Keratinocyte (primary cell): ENCODE measurements around the gene KIF17. TPM values are rescaled to one million over a fixed set of nuclear protein-coding genes. Genes with fewer than 3 reads are reported as not detected.

Experiments
- DNase-seq: peaks from one replicate; pipeline ENCODE4 v3.0.0-alpha.2; 2011; ENCODE audit warnings: low read depth, missing footprints, low spot score
- FAIRE-seq: peaks from 2 replicates; lab custom pipeline; 2011; peaks lifted over from hg19 to GRCh38; lab: Jason Lieb, UNC
- H2AFZ ChIP-seq: 2 replicates; pipeline ENCODE4 v1.6.0; 2012; ENCODE audit warnings: low read length, control low read depth, inconsistent platforms; ENCODE audit not compliant: control insufficient read depth
- H3K27ac ChIP-seq: 2 replicates; pipeline ENCODE4 v1.5.1; 2011; ENCODE audit warnings: low read length; ENCODE audit not compliant: control insufficient read depth, insufficient read depth
- H3K27me3 ChIP-seq: 3 replicates; pipeline ENCODE4 v1.6.0; 2011; ENCODE audit warnings: low read length; ENCODE audit not compliant: control insufficient read depth, insufficient read depth; ENCODE audit errors: extremely low read depth
- H3K36me3 ChIP-seq, 2 experiments: 2 replicates in 1 of 2; 3 replicates in 1 of 2; pipeline ENCODE4 v1.5.1; 2011; ENCODE audit warnings: low read length in 2 of 2, mild to moderate bottlenecking in 1 of 2; ENCODE audit not compliant: control insufficient read depth in 2 of 2, insufficient read depth in 2 of 2; ENCODE audit errors: extremely low read depth in 1 of 2
- H3K4me1 ChIP-seq: 3 replicates; pipeline ENCODE4 v1.5.1; 2011; ENCODE audit warnings: low read length; ENCODE audit not compliant: control insufficient read depth, insufficient read depth; ENCODE audit errors: extremely low read depth
- H3K4me2 ChIP-seq: 3 replicates; pipeline ENCODE4 v1.6.0; 2011; ENCODE audit warnings: low read depth, low read length; ENCODE audit not compliant: control insufficient read depth, insufficient read depth; ENCODE audit errors: extremely low read depth
- H3K4me3 ChIP-seq, 3 experiments: fragments of 200-600 bp in 1 of 3; sonication (generic) in 1 of 3; 2 replicates in 2 of 3; 3 replicates in 1 of 3; pipeline ENCODE4 v1.5.1; 2011 to 2016; ENCODE audit warnings: low read length in 3 of 3, mild to moderate bottlenecking in 3 of 3, control low read depth in 2 of 3, inconsistent platforms in 1 of 3, low read depth in 1 of 3, mixed read lengths in 1 of 3, mixed run types in 1 of 3, moderate library complexity in 1 of 3; ENCODE audit not compliant: control insufficient read depth in 2 of 3, insufficient read depth in 2 of 3; ENCODE audit errors: extremely low read depth in 1 of 3
- H3K79me2 ChIP-seq: 2 replicates; pipeline ENCODE4 v1.6.0; 2012; ENCODE audit warnings: low read length; ENCODE audit not compliant: control insufficient read depth, insufficient read depth
- H3K9ac ChIP-seq: 3 replicates; pipeline ENCODE4 v1.6.0; 2011; ENCODE audit warnings: low read length; ENCODE audit not compliant: control insufficient read depth, insufficient read depth; ENCODE audit errors: extremely low read depth
- H3K9me1 ChIP-seq: 3 replicates; pipeline ENCODE4 v1.6.0; 2011; ENCODE audit warnings: low read length; ENCODE audit not compliant: control insufficient read depth, insufficient read depth; ENCODE audit errors: extremely low read depth
- H3K9me3 ChIP-seq: 2 replicates; pipeline ENCODE4 v1.5.1; 2012; ENCODE audit warnings: low read depth, low read length; ENCODE audit not compliant: control insufficient read depth
- H4K20me1 ChIP-seq: 3 replicates; pipeline ENCODE4 v1.6.0; 2011; ENCODE audit warnings: low read length; ENCODE audit not compliant: control insufficient read depth, insufficient read depth; ENCODE audit errors: extremely low read depth
- EZH2 ChIP-seq: IDR thresholded peaks from one replicate; pipeline ENCODE4 v1.6.1; 2012; ENCODE audit warnings: inconsistent platforms, mild to moderate bottlenecking, low read length, moderate library complexity
- dilution Hi-C: fragments of 300-500 bp; cut with MboI; formaldehyde crosslinking; loops from one replicate; pipeline ENCODE4 v1.7.0; 2020; ENCODE audit warnings: low sequenced_read_pairs; ENCODE audit not compliant: extremely low pct_ligation_motif_present
- polyA plus RNA-seq, 5 experiments: library from polyadenylated mRNA; depleted of rRNA in 3 of 5; stranded (reverse) in 3 of 5; stranded (forward) in 1 of 5; unstranded in 1 of 5; fragments of >200 nt; gene quantifications; 1 replicate in 1 of 5; 2 replicates in 3 of 5; 3 replicates in 1 of 5; pipeline versions ENCODE4 v1.2.1 to v1.2.3, GENCODE V29; 2011 to 2012; ENCODE audit warnings: missing spikeins in 2 of 5, low read depth in 1 of 5, low replicate concordance in 1 of 5
- TF ChIP-seq, protein P1 (sequence below), 3 experiments: IDR thresholded peaks in 1 of 3; conservative IDR thresholded peaks in 1 of 3; optimal IDR thresholded peaks in 1 of 3; 2 replicates in 2 of 3; 3 replicates in 1 of 3; pipeline versions ENCODE3 to v1.5.1; 2011; ENCODE audit warnings: low read length in 3 of 3, mild to moderate bottlenecking in 3 of 3, moderate library complexity in 2 of 3, control low read depth in 1 of 3, inconsistent platforms in 1 of 3; ENCODE audit not compliant: insufficient read depth in 2 of 3; ENCODE audit errors: extremely low read depth in 1 of 3

Gene KIF17
- polyA plus RNA-seq, 1 donor (not counting 4 experiments of a cell fraction or from before 2014, with no cell fraction given): 0.90 TPM

DNA sequence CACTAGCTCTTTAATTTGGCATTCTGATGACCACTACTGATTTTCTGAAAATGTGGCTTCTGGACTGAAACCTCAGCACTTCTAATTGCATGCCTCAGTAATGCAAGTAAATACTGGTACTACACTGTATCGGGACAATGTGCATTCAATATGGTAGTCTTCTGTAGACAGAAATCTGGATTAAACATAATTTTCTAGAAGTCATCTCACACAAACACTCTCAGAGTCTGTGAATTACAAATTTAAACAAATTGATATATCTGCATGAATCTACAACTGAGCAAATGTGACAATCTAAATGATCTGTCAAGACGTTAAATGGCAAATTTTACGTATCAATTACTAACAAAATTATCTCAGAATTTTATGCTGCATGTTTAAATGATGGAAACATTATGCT is 45.6 kb upstream of the KIF17 start:
- DNase-seq: no peak
- H3K36me3 ChIP-seq: peaks cover 17 to 40% of the 10 kb centered on the region in 2 experiments
- dilution Hi-C loops: no loop called here

DNA sequence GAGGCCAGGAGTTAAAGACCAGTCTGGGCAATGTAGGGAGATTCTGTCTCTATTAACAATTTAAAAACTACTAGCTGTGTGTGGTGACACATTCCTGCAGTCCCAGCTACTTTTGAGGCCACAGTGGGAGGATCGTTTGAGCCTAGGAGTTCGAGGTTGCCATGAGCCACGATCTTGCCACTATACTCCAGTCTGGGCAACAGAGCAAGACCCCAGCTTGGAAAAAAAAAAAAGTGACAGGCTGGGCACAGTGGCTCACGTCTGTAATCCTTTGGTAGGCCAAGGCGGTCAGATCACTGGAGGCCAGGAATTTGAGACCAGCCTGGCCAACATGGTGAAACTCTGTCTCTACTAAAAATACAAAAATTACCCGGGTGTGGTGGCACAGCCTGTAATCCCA is 42.5 kb upstream of the KIF17 start:
- no peak overlapping the region for H3K4me2 ChIP-seq
- TF ChIP-seq, protein P1, sequence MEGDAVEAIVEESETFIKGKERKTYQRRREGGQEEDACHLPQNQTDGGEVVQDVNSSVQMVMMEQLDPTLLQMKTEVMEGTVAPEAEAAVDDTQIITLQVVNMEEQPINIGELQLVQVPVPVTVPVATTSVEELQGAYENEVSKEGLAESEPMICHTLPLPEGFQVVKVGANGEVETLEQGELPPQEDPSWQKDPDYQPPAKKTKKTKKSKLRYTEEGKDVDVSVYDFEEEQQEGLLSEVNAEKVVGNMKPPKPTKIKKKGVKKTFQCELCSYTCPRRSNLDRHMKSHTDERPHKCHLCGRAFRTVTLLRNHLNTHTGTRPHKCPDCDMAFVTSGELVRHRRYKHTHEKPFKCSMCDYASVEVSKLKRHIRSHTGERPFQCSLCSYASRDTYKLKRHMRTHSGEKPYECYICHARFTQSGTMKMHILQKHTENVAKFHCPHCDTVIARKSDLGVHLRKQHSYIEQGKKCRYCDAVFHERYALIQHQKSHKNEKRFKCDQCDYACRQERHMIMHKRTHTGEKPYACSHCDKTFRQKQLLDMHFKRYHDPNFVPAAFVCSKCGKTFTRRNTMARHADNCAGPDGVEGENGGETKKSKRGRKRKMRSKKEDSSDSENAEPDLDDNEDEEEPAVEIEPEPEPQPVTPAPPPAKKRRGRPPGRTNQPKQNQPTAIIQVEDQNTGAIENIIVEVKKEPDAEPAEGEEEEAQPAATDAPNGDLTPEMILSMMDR (optimal IDR thresholded peaks at IDR 0.05 in 1 of 3, IDR thresholded peaks at IDR 0.05 in 1 of 3, conservative IDR thresholded peaks at IDR 0.05 in 1 of 3; ENCODE audit: extremely low read depth in 1 of 3, insufficient read depth in 2 of 3, low read length in 3 of 3): no peak
- no peak for TF ChIP-seq EZH2
- H3K9me3 ChIP-seq: no peaks in the 10 kb centered on the region
- no peak overlapping the region for H3K4me3 ChIP-seq
- H3K9ac ChIP-seq: no peak overlapping the region
- DNase-seq (no peak), FAIRE-seq (no peak)
- no peak overlapping the region for H2AFZ ChIP-seq
- H3K4me1 ChIP-seq: no peaks in the 10 kb centered on the region
- no peaks in the 10 kb centered on the region for H3K9me1 ChIP-seq
- peaks cover under 1% of the 10 kb centered on the region for H3K79me2 ChIP-seq
- dilution Hi-C loops: no loop called here
- H4K20me1 ChIP-seq: peaks cover 2% of the 10 kb centered on the region
- H3K27ac ChIP-seq: no peak overlapping the region
- H3K27me3 ChIP-seq: no peaks in the 10 kb centered on the region
- peaks cover 17 to 35% of the 10 kb centered on the region in 2 experiments for H3K36me3 ChIP-seq

More for the DNA sequence above, 45.6 kb upstream of the KIF17 start:
- H3K4me3 ChIP-seq: no peak overlapping the region
- H3K9ac ChIP-seq: no peak overlapping the region
- FAIRE-seq: no peak
- no peak overlapping the region for H3K4me2 ChIP-seq
- H3K27ac ChIP-seq: no peak overlapping the region
- H3K4me1 ChIP-seq: no peaks in the 10 kb centered on the region
- no peaks in the 10 kb centered on the region for H3K27me3 ChIP-seq
- no peaks in the 10 kb centered on the region for H3K9me1 ChIP-seq
- H3K9me3 ChIP-seq: no peaks in the 10 kb centered on the region
- peaks cover 2% of the 10 kb centered on the region for H4K20me1 ChIP-seq
- TF ChIP-seq, protein P1 (optimal IDR thresholded peaks at IDR 0.05 in 1 of 3, IDR thresholded peaks at IDR 0.05 in 1 of 3, conservative IDR thresholded peaks at IDR 0.05 in 1 of 3; ENCODE audit: extremely low read depth in 1 of 3, insufficient read depth in 2 of 3, low read length in 3 of 3): no peak
- no peak for TF ChIP-seq EZH2
- H2AFZ ChIP-seq: no peak overlapping the region
- no peaks in the 10 kb centered on the region for H3K79me2 ChIP-seq
